Muscle layer of duodenum (tissue), 2 donors: ENCODE measurements around the gene MGMT.

Source experiments
- H3K27ac ChIP-seq: one replicate; pipeline ENCODE4 v1.7.0; 2013; ENCODE audit warnings: mild to moderate bottlenecking, low read length
- H3K27me3 ChIP-seq: one replicate; pipeline ENCODE4 v1.7.0; 2013; ENCODE audit warnings: low read depth, mild to moderate bottlenecking, control low read depth, low read length
- H3K36me3 ChIP-seq, 2 donors: one replicate each; pipeline ENCODE4 v1.7.0; 2013; ENCODE audit warnings: low read length in 2 of 2, control low read depth in 1 of 2, mild to moderate bottlenecking in 1 of 2; ENCODE audit not compliant: insufficient read depth in 2 of 2, control insufficient read depth in 1 of 2
- H3K4me1 ChIP-seq, 2 donors: one replicate each; pipeline ENCODE4 v1.7.0; 2013; ENCODE audit warnings: low read length in 2 of 2, mild to moderate bottlenecking in 2 of 2, control low read depth in 1 of 2, moderate library complexity in 1 of 2; ENCODE audit not compliant: insufficient read depth in 2 of 2, control insufficient read depth in 1 of 2
- H3K4me3 ChIP-seq, 2 donors: one replicate each; pipeline ENCODE4 v1.7.0; 2013; ENCODE audit warnings: low read length in 2 of 2, low read depth in 1 of 2, mild to moderate bottlenecking in 1 of 2
- H3K9me3 ChIP-seq, 2 donors: one replicate each; pipeline ENCODE4 v1.7.0; 2013; ENCODE audit warnings: low read length in 2 of 2, control low read depth in 1 of 2, mild to moderate bottlenecking in 1 of 2; ENCODE audit not compliant: control insufficient read depth in 1 of 2
- donor health status: healthy.

The MGMT gene

DNA sequence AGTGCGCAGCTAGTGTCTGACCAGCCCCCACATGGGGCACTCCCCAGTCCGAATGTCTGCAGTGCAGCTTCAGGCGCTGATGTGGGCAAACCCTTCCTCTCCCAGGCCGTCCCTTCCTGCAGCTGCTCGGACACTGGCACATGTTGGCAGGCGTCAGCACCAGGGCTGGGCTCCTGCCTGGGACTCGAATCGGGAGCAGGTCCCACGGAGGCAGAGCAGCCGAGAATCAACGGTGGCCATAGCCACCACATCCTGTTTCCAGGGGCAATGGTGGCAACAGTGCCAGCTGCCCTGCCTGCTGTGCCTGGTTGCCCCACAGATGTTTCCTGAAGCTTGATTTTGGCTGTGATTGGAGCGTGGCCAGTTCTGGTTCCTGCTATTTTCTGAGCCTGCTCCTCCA is 65.8 kb downstream of the MGMT start:
- no peak overlapping the region for H3K27ac ChIP-seq
- no peaks in the 10 kb centered on the region for H3K27me3 ChIP-seq
- H3K9me3 ChIP-seq = no peaks in the 10 kb centered on the region
- H3K36me3 ChIP-seq = peaks cover 7 to 8% of the 10 kb centered on the region in 2 donors
- peaks cover 0 to 6% of the 10 kb centered on the region in 2 donors for H3K4me1 ChIP-seq
- H3K4me3 ChIP-seq = no peak overlapping the region

DNA sequence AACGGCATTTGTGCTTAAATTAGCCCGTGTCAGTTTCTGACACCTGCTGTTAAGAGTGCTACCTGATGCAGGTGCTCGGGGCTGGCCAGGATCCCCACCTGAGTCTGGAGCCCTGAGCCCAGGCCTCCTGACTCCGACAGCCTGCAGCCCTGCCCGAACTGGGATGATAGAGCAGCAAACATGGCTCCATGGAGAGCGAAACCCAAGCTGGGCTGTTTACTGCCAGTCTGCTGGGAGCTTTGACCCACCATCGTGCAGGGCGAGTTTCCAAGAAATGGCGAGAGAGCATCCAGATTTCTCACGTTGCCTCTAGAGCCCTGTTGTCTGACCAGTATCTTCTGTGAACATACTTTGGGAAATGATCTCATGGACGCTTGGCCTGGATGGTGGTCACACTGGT is 66.2 kb downstream of the MGMT start:
- Histone ChIP-seq H3K4me3 (no peak overlapping the region), H3K27me3 (no peaks in the 10 kb centered on the region), H3K36me3 (peaks cover 7 to 8% of the 10 kb centered on the region in 2 donors), H3K4me1 (peaks cover 0 to 6% of the 10 kb centered on the region in 2 donors), H3K9me3 (no peaks in the 10 kb centered on the region), H3K27ac (no peak overlapping the region)

DNA sequence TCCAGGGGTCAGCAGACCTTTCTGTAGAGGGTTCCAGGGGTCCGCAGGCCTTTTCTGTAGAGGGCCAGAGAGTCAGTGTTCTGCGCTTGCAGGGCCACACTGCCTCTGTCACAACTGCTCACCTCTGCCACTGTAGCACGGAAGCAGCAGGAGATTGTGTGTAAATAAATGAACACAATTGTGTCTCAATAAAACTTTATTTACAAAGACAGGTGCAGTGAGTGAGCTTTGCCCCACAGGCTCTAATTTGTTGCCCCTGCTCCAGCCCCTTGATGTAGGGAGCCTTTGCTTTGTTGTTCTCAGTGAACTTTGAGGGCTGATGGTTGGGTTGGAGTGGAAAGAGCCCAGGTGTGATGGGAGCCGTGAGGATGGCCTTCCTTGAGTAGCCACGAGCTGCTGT is 67.8 kb downstream of the MGMT start:
- H3K27me3 ChIP-seq = no peaks in the 10 kb centered on the region
- H3K27ac ChIP-seq = no peak overlapping the region
- no peak overlapping the region for H3K4me3 ChIP-seq
- H3K4me1 ChIP-seq = peaks cover 0 to 6% of the 10 kb centered on the region in 2 donors
- peaks cover 7 to 8% of the 10 kb centered on the region in 2 donors for H3K36me3 ChIP-seq
- no peaks in the 10 kb centered on the region for H3K9me3 ChIP-seq

DNA sequence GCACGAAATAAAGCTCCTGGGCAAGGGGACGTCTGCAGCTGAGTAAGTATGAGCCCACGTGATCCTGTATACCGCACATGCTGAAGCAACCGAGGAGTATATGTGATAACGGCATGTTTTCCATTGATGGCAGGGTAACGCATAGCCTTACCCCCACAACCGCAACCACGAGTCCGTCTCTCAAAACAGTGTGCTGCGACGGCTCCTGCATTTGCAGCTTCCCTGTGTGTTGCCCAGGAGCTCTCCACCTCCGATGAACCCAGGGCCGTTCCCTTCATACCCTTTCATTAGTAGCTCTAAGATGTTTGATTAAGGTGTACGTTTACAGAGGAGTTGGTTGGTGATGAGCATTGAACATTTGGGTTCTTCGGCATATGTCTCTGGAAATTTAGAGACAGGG is 69.3 kb downstream of the MGMT start:
- no peak overlapping the region for H3K27ac ChIP-seq
- no peaks in the 10 kb centered on the region for H3K27me3 ChIP-seq
- peaks cover 0 to 6% of the 10 kb centered on the region in 2 donors for H3K4me1 ChIP-seq
- peaks cover 7 to 8% of the 10 kb centered on the region in 2 donors for H3K36me3 ChIP-seq
- H3K9me3 ChIP-seq = no peaks in the 10 kb centered on the region
- H3K4me3 ChIP-seq = no peak overlapping the region

DNA sequence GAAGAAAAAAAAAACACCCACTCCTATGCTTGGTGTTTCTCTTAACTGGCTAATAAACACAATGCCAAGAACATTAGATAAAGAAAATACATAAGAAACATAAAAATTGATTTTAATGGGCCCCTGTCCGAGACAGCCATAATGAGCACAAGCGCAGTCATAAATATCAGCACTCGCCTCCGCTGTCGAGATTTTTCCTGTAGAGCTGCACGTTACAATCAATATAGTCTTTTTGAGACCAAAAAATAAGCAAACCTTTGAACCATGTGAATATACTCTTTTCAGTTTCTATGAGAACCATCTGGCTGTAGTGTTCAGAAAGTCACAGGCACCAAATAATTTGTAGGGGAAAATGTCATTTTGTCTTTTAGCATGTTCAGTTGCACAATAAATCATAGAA is 70.1 kb downstream of the MGMT start:
- Histone ChIP-seq H3K27ac (no peak overlapping the region), H3K4me3 (no peak overlapping the region), H3K27me3 (no peaks in the 10 kb centered on the region), H3K4me1 (peaks cover 0 to 2% of the 10 kb centered on the region in 2 donors), H3K36me3 (peaks cover 7 to 8% of the 10 kb centered on the region in 2 donors), H3K9me3 (no peaks in the 10 kb centered on the region)

DNA sequence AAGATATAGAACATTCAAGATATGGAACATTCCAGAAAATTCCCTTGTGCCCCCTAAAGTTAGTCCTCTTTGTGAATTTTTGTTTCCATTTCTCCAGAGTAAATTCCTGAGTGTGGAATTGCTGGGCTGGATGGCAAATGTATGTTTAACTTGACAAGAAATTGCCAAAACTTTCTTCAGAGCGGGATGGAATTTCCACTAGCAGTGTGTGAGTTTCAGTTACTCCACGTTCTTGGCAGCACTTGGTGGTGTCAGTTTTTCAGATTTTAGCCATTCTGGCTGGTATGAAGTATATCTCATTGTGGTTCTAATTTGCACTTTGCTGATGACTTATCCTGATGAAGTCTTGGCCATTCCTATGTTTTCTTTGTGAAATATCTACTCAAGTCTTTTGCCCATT is 71.2 kb downstream of the MGMT start:
- H3K9me3 ChIP-seq = no peaks in the 10 kb centered on the region
- peaks cover 7 to 8% of the 10 kb centered on the region in 2 donors for H3K36me3 ChIP-seq
- H3K4me3 ChIP-seq = no peak overlapping the region
- H3K27me3 ChIP-seq = no peaks in the 10 kb centered on the region
- no peak overlapping the region for H3K27ac ChIP-seq
- H3K4me1 ChIP-seq = no peaks in the 10 kb centered on the region

DNA sequence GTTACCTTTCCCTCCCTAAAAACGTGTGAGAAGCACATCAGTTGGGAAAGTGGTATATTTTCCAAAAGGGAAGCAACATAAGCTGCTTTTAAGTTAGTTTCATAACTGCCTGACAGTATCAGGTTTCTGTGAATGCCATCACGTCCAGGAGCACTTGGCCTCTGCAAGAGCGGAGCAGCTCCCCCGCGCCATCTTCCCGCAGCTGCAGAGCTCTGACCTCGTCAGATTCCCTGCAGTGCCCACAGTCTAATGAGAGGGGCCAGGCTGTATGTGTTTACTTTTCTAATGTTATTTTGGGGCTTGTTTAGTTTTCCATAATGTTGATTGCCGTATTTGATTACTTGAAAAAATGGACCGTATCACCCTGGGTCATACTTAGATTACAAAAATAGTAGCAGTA is 74.2 kb downstream of the MGMT start:
- Histone ChIP-seq H3K9me3 (no peaks in the 10 kb centered on the region), H3K36me3 (peaks cover 6 to 7% of the 10 kb centered on the region in 2 donors)

DNA sequence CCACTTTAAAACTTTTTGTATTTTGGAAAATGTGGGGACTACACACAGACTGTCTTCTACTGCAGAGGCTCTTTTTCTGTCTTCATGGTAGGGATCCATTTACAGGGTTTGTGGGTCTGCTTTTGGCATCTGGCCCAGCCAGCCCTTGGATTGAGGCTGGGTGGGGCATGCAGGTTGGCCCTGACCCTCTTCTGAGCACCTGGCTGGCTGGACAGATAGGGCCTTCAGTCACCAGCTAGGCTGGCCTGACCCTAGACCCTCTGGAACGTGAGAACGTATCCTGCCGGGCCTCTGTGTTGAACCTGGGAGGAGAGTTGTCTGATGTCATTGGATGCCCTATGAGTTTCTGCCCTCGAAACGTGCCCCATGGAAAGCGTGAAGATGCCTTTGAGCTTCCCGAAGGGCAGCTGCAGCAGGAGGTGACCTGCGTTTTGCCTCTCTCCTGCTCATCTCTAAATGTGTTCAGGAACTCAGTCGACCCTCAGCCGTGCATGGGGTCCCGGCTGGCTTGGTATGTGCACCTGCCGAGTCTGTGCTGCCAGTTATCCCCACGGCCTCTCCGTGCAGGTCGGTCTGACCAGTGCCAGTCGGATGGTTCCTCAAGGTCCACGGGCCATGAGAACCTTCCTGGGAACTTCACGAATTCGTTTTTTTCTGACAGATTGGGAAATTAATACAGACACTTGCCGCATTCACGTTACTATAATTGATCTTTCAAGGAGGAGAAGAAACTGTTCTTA is 74.9 kb downstream of the MGMT start:
- Histone ChIP-seq H3K27ac (no peak overlapping the region), H3K9me3 (no peaks in the 10 kb centered on the region)

More for the DNA sequence above, 74.2 kb downstream of the MGMT start:
- Histone ChIP-seq H3K27me3 (no peaks in the 10 kb centered on the region), H3K4me1 (no peaks in the 10 kb centered on the region), H3K4me3 (no peak overlapping the region), H3K27ac (no peak overlapping the region)

DNA sequence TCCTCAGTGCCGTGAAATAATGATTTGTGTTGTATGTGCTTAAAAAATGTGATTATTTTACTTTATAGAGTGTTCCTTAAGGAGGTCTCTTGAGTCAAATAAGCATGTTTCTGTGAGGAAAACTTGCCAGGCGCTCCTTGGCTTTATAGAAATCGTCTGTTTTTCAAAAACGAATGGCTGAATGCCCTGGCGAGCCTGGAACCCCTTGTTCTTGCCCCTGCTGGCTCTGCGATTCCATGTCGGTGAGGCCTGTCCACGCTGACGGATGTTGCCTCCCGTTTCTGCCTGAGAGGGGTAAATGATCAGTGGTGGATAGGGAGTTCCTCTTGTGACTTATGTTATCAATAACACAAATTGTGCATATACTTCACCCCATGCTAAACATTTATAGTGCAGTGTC is 75.5 kb downstream of the MGMT start:
- no peak overlapping the region for H3K27ac ChIP-seq
- peaks cover 0 to 7% of the 10 kb centered on the region in 2 donors for H3K4me1 ChIP-seq
- H3K9me3 ChIP-seq = no peaks in the 10 kb centered on the region
- H3K36me3 ChIP-seq = no peaks in the 10 kb centered on the region
- H3K27me3 ChIP-seq = no peaks in the 10 kb centered on the region
- H3K4me3 ChIP-seq = no peak overlapping the region

More for the DNA sequence above, 74.9 kb downstream of the MGMT start:
- Histone ChIP-seq H3K36me3 (no peaks in the 10 kb centered on the region), H3K27me3 (no peaks in the 10 kb centered on the region), H3K4me3 (no peak overlapping the region), H3K4me1 (no peaks in the 10 kb centered on the region)

DNA sequence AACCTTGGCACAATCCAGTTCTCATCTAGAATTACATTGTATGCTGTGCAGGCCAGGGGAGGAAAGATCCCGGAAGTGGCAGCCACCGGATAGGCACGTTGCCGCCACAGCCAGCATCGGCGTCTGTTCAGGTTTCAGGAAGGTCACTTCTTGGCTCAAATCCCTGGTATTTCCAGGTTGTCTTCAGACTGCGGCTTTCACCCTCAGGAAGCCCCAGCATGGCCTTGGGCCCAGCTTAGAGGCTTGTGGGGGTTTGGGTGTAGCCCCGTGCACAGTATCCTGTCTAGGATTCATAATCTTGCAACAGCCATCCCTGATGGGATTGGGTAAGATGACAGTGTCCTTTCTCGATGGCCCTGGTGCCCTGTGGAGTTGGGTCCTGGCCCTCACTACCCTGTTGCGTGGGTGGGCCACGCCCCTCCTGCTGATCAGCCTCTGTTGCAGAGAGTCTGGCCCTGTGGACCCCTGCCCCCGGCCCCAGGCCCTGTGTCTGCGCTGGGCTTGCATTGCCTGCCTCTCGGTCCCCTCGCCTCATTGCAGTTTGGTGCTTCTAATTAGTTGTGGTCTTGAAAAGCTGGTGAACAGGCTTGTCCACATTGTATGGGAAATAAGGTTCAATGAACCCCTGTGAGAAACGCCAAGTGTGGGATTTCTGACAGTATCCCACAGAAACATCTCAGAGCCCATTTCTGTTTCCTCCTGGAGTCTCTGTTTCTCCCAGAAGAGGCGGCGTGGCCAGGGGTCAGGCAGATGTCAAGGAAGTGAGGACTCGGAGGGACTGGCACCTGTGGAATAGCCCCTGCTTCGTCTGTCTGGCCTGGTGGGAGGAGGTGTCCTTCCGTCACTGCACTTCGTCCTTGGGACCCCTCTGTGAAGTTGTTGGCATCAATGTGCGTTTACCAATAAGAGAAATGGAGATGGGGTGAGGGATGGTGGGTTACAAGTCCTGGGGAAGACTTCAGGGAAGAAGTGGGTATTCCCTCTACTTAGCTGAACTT is 77.5 kb downstream of the MGMT start:
- Histone ChIP-seq H3K4me1 (peaks cover 0 to 8% of the 10 kb centered on the region in 2 donors), H3K27me3 (no peaks in the 10 kb centered on the region), H3K4me3 (no peak overlapping the region), H3K9me3 (no peaks in the 10 kb centered on the region), H3K36me3 (no peaks in the 10 kb centered on the region), H3K27ac (no peak overlapping the region)

DNA sequence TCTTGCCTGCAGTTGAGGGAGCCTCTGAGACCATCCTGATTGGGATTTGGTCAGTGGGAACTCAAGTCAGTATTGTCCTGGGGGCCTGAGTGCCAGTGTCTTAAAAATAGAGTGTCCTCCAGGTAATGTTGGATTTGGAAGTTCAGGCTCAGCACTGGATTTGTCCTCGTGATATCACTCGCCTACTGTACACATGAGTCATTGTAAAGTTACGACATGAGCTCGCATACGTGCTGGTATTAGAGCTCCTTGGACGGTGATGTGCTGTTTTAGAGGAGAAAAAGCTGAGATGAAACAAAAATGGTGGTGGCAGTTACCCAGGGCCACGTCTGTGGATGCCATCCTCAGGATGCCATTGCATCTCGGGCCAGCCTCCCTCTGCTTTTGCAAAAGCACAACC is 78.2 kb downstream of the MGMT start:
- no peaks in the 10 kb centered on the region for H3K36me3 ChIP-seq
- H3K9me3 ChIP-seq = no peaks in the 10 kb centered on the region
- peaks cover 0 to 8% of the 10 kb centered on the region in 2 donors for H3K4me1 ChIP-seq
- H3K4me3 ChIP-seq = no peak overlapping the region
- no peak overlapping the region for H3K27ac ChIP-seq
- H3K27me3 ChIP-seq = no peaks in the 10 kb centered on the region
